Measurements from ENCODE around the gene UBTD1.
"Not testable (repeated sequence)": the region's sequence is repeated elsewhere in the genome, so short reads cannot be mapped to it uniquely, and the experiment has no call there.

The UBTD1 gene

DNA sequence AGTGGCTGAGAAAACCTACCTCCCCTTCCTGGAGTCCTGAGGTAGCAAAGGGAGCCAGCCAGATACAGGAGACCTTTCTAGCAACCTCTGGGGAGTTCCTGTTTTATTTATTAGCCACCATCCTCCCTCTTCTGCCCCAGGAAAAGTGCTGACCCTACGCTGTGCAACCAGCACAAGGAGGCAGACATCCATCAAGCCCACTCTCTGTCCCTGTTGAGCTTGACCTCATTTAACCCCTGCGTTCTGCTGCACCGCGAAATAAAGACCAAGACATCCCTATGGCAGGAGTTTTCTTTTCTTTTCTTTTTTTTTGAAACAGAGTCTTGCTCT is 48.5 kb downstream of the UBTD1 start:
- H3K36me3 Mint-ChIP-seq (ENCODE audit: low read depth): no peaks in the 10 kb centered on the region
- H3K9me3 Mint-ChIP-seq: no peaks in the 10 kb centered on the region
- peaks cover 5% of the 10 kb centered on the region for H3K27me3 Mint-ChIP-seq (ENCODE audit: low read depth)
- H3K4me1 Mint-ChIP-seq (ENCODE audit: low read depth): peaks cover 10% of the 10 kb centered on the region
- no peak overlapping the region for H3K4me3 Mint-ChIP-seq
- H3K27ac Mint-ChIP-seq: no peak overlapping the region

DNA sequence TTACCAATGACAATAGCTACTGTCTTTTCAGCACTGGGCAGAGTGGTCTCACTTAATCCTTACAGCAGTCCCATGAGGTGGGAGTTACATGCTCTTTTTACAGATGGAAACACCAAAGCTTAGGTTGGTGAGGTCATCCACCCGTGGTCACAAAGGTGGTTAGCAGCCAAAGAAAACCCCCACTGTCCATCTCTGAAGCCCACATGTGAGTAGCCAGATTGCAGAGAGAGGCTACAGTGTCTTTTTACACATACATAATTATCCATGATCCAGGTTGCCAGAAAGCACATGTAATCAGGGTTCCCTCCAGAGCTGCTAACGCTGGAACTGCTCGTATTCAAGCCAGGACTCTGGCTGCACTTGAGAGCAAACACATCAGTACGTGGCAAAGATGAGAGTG is 49.2 kb downstream of the UBTD1 start:
- H3K4me1 Mint-ChIP-seq (ENCODE audit: low read depth): peaks cover 7% of the 10 kb centered on the region
- peaks cover 5% of the 10 kb centered on the region for H3K27me3 Mint-ChIP-seq (ENCODE audit: low read depth)
- H3K27ac Mint-ChIP-seq: no peak overlapping the region
- H3K36me3 Mint-ChIP-seq (ENCODE audit: low read depth): no peaks in the 10 kb centered on the region
- H3K4me3 Mint-ChIP-seq: no peak overlapping the region
- no peaks in the 10 kb centered on the region for H3K9me3 Mint-ChIP-seq

DNA sequence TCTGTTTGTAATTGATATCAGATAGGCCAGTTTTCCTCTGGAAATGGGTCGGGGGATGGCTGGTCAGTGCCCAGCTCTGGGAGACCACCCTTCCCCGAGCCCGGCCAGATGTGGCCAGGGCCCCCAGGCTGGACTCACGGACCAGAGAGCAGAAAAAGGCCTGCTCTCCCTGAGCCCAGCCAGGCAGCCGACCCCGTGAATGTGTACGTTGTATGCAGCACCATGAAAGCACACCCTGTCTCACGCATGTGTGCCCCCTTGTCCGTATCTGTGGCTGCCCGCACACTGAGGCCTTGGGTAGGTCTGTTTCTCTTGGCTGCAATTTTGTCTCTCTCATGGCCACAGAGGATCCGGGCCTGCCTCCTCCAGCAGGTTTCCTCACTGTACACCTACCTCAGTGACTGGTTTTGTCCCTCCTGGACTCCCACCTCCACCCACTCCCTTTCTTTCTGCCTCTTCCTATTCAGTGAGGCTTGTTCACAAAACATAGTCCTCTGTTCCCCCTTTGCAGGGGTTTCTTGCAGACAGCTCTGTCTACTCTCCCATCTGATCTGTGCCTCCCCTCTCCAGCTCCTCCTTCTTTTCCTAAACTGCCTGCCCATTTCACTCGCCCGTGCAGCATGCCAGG is 50.2 kb downstream of the UBTD1 start:
- no peak overlapping the region for H3K27ac Mint-ChIP-seq
- H3K4me3 Mint-ChIP-seq: no peak overlapping the region
- H3K9me3 Mint-ChIP-seq: no peaks in the 10 kb centered on the region
- no peaks in the 10 kb centered on the region for H3K36me3 Mint-ChIP-seq (ENCODE audit: low read depth)
- H3K4me1 Mint-ChIP-seq (ENCODE audit: low read depth): peaks cover 2% of the 10 kb centered on the region
- peaks cover 5% of the 10 kb centered on the region for H3K27me3 Mint-ChIP-seq (ENCODE audit: low read depth)

DNA sequence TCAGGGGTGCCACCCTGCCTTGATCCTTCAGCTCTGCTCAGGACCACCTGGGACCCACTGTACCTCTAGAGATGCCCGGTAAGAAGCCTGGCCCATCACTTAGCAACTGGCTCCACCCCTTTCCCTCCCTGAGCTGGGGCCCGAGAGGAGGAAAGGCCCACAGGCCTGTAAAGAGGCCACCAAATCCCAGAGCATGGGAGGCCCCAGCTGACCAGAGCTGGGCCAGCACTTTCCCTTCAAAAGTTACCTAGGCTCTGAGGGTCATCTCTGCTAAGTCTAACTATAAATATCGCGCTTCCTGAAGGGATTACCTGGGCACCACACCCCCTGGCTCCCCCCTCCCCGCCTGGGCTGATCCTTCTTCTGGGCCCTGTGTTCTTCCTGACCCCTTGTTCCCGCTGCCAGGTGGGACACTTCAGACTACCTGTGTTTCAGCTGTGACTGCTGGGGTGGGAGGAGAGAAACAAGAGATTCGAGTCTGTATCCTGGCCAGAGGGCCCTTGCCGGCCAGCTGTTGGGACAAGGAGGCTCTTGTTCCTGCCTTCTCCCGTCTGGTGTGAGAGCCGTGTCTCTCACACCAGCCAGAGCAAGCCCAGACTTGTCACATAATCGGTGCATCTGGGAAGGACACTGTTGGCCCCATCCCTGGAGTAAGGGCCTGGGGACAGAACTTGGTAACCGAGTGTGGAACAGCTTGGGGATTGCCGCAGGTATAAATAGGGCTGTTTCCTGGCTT is 51.0 kb downstream of the UBTD1 start:
- Mint-ChIP-seq H3K36me3 (ENCODE audit: low read depth) (no peaks in the 10 kb centered on the region), H3K4me3 (no peak overlapping the region), H3K27ac (no peak overlapping the region), H3K9me3 (no peaks in the 10 kb centered on the region), H3K27me3 (ENCODE audit: low read depth) (peaks cover 5% of the 10 kb centered on the region), H3K4me1 (ENCODE audit: low read depth) (peaks cover 2% of the 10 kb centered on the region)

DNA sequence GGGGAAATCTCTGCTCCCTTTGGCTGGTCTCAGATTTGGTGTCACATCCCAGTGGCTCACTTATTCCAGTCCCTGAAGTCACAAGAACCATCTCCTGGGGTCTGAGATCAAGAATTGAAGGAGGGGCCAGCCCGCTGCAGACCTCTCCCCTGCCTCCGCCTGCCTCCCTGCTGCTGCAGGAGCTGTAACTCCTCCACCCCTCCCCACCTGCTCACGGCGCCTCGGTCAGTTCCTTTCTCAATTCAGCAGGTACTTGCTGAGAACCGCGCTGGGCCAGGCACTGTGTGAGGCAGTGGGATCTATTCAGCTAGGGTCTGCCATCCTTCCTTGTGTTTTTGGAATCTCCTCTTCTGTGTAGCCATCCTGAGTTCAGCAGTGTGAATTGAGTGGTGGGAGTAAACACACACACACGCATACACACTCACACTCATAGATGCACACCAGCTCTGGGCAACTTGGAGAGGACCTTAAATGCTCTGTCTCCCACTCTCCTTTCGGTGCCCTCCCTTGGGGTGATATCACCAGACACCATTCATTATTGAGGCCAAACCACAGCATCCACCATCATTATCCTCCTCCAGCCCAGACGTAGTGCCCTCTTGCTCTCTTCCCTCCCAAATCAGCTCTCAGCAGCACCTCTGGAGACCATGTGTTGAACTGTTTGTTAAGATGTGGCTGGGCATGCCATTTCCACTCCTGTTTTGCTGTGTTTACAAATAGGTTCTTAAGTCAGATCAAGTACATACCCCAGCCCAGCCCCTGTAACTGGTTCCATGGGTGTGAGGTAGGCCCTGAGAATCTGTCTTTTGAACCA is 51.8 kb downstream of the UBTD1 start:
- peaks cover 8% of the 10 kb centered on the region for H3K27me3 Mint-ChIP-seq (ENCODE audit: low read depth)
- H3K27ac Mint-ChIP-seq: no peak overlapping the region

DNA sequence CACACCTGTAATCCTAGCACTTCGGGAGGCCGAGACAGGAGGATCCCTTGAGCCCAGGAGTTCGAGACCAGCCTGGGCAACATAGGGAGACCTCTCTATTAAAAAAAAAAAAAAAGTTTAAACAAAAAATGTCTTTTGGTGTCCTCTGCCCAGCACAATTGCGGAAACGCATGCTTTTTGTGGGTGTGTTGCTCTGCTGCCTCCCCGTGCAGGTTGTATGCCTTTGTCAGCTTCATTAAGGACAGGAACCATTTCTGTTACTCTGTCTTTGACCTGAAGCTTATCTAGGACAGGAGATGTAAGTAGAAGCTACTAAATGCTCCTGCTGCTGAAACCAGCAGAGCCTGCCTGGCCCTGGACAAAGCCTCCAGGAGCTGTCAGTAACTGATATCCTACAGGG is 52.5 kb downstream of the UBTD1 start:
- Mint-ChIP-seq H3K27ac (no peak overlapping the region), H3K27me3 (ENCODE audit: low read depth) (peaks cover 12% of the 10 kb centered on the region), H3K4me3 (no peak overlapping the region), H3K4me1 (ENCODE audit: low read depth) (peaks cover 2% of the 10 kb centered on the region), H3K36me3 (ENCODE audit: low read depth) (no peaks in the 10 kb centered on the region), H3K9me3 (peaks cover 7% of the 10 kb centered on the region)

More for the DNA sequence above, 51.8 kb downstream of the UBTD1 start:
- H3K36me3 Mint-ChIP-seq (ENCODE audit: low read depth): no peaks in the 10 kb centered on the region
- H3K4me3 Mint-ChIP-seq: no peak overlapping the region
- peaks cover 2% of the 10 kb centered on the region for H3K4me1 Mint-ChIP-seq (ENCODE audit: low read depth)
- peaks cover 3% of the 10 kb centered on the region for H3K9me3 Mint-ChIP-seq

DNA sequence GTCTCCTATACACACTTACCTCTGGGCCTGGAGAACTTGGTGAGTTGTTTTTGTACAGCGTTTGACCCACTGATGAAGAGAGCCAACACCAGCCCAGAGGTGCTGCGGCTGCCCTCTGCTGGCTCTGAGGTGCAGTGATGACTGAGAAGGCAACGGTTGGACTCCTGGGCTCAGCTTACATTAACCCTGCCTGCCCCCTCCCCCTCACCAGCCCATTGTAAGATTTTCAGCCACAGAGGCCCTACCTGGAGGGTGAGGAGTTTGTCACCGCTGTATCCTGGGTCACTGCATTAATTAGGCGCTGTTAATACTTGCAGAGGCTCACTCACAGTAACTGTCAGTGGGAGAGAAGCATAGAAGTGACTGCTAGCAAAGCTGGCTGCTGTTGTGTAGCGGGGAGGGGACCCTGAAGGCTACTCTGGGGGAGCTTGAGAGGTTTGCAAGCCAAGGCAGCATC is 54.9 kb downstream of the UBTD1 start:
- H3K27ac Mint-ChIP-seq: no peak overlapping the region
- no peak overlapping the region for H3K4me3 Mint-ChIP-seq
- H3K4me1 Mint-ChIP-seq (ENCODE audit: low read depth): peaks cover 2% of the 10 kb centered on the region
- no peaks in the 10 kb centered on the region for H3K36me3 Mint-ChIP-seq (ENCODE audit: low read depth)
- peaks cover 7% of the 10 kb centered on the region for H3K9me3 Mint-ChIP-seq
- H3K27me3 Mint-ChIP-seq (ENCODE audit: low read depth): peaks cover 11% of the 10 kb centered on the region

DNA sequence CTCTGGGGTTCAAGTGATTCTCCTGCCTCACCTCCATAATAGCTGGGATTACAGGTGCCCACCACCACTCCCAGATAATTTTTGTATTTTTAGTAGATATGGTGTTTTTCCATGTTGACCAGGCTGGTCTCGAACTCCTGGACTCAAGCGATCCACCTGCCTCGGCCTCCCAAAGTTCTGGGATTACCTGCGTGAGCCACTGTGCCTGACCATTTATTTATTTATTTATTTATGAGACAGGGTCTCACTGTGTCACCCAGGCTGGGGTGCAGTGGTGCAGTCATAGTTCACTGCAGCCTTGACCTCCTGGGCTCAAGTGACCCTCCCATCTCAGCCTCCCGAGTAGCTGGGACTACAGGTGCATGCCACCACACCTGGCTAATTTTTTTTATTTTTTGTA is 55.6 kb downstream of the UBTD1 start:
- not testable (repeated sequence) for H3K4me3 Mint-ChIP-seq; H3K4me1 Mint-ChIP-seq (ENCODE audit: low read depth); H3K9me3 Mint-ChIP-seq; H3K36me3 Mint-ChIP-seq (ENCODE audit: low read depth); H3K27ac Mint-ChIP-seq
- peaks cover 11% of the 10 kb centered on the region for H3K27me3 Mint-ChIP-seq (ENCODE audit: low read depth)

DNA sequence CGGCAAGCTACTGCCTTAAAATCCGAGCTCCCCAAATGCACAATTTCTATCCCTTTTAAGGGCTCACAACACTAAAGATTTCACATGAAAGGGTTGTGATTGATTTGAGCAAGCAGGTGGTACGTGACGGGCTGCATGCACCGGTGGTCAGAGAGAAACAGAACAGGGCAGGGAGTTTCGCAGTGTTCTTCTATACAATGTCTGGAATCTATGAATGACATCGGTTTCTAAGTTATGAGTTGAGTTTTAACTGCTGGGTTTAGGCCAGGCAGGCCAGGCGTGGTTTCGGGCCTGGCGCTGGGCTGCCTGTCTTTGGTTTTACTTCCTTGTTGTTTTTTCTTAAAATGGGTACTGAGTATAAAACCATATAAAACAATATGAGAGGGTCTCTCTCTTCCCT is 56.8 kb downstream of the UBTD1 start:
- H3K4me3 Mint-ChIP-seq; H3K27ac Mint-ChIP-seq; H3K36me3 Mint-ChIP-seq (ENCODE audit: low read depth); H3K4me1 Mint-ChIP-seq (ENCODE audit: low read depth); H3K9me3 Mint-ChIP-seq: not testable (repeated sequence)
- peaks cover 11% of the 10 kb centered on the region for H3K27me3 Mint-ChIP-seq (ENCODE audit: low read depth)

DNA sequence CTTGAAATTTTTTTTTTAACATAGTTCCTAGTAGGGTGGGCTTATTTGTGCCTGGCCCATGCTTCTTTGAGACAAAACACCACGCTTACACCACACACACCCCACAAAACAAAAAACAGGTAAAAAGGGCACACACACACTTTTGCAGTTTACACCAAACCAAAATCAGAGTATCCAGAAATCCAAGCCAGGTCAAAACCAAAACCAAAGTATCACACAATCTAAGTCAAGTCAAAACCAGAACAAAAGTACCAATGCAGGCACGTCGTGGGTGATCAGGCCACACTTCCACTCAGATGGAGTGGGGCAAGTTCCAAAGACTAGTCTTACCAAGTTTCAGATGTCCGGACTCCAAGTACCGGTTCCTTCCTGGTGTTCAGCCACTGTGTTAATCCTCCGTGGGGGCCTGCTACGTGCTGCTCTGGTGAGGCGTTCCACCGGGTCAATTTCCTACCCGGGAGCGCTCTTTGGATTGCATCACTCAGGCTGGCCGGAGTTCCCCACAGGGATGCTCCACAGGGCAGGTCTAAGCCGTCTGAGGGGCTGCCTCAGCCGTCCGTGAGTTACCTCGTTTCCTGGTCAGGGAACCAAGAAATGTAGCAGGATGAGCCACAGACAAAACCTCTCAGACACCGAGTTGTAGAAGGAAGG is 62.1 kb downstream of the UBTD1 start:
- H3K27ac Mint-ChIP-seq; H3K4me1 Mint-ChIP-seq (ENCODE audit: low read depth); H3K9me3 Mint-ChIP-seq; H3K4me3 Mint-ChIP-seq; H3K36me3 Mint-ChIP-seq (ENCODE audit: low read depth): not testable (repeated sequence)
- H3K27me3 Mint-ChIP-seq (ENCODE audit: low read depth): peaks cover 11% of the 10 kb centered on the region

DNA sequence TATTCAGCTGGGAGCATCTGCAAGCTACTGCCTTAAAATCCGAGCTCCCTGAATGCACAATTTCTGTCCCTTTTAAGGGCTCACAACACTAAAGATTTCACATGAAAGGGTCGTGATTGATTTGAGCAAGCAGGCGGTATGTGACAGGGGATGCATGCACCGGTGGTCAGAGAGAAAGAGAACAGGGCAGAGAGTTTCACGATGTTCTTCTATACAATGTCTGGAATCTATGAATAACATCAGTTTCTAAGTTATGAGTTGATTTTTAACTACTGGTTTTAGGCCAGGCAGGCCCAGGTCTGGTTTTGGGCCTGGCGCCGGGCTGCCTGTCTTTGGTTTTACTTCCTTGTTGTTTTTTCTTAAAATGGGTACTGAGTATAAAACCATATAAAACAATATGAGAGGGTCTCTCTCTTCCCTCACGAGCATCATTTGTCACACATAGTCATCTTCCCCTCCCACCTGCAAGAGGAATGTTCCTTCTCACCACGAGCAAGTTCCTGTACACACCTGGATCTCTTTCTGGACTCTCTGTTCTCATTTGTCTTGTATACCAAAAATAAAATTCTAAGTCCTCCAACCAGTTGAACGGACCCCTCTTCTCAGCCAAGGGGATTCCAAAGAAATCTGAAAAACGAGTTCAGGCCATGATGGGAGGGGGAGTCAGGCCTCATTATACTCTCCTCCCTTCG is 62.8 kb downstream of the UBTD1 start:
- H3K9me3 Mint-ChIP-seq; H3K27me3 Mint-ChIP-seq (ENCODE audit: low read depth); H3K4me3 Mint-ChIP-seq; H3K27ac Mint-ChIP-seq; H3K4me1 Mint-ChIP-seq (ENCODE audit: low read depth); H3K36me3 Mint-ChIP-seq (ENCODE audit: low read depth): not testable (repeated sequence)

DNA sequence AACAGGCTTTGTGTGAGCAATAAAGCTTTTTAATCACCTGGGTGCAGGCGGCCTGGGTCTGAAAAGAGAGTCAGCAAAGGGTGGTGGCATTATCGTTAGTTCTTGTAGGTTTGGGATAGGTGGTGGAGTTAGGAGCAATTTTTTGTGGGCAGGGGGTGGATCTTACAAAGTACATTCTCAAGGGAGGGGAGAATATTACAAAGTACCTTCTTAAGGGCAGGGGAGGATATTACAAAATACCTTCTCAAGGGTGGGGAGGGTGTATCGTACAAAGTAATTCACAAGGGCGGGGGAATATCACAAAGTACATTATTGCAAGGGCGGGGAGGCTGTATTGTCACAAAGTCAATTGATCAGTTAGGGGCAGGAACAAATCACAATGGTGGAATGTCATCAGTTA is 63.6 kb downstream of the UBTD1 start:
- not testable (repeated sequence) for H3K9me3 Mint-ChIP-seq; H3K36me3 Mint-ChIP-seq (ENCODE audit: low read depth); H3K27me3 Mint-ChIP-seq (ENCODE audit: low read depth); H3K4me3 Mint-ChIP-seq; H3K4me1 Mint-ChIP-seq (ENCODE audit: low read depth); H3K27ac Mint-ChIP-seq

DNA sequence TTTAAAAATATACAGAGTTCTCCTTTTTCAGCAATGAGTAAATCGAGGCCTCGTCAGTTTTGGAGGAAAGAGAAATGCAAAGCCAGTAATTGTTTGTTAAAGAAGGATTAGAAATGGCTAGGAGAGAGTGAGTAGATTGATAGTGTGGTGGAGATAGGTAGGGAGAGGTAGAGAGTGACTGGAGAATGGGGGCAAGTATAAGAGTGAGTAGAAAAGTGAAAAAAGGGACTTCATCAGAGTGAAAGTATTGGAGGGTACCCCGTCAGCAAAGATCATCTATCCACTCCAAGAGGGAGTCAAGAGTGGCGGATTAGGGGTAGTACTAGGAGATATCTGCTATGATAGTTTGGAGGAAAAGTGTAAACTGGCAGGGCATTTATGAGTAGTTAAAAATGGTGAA is 64.6 kb downstream of the UBTD1 start:
- Mint-ChIP-seq H3K9me3 (no peaks in the 10 kb centered on the region), H3K27ac (no peak overlapping the region), H3K27me3 (ENCODE audit: low read depth) (peaks cover 6% of the 10 kb centered on the region), H3K36me3 (ENCODE audit: low read depth) (no peaks in the 10 kb centered on the region), H3K4me1 (ENCODE audit: low read depth) (peaks cover 8% of the 10 kb centered on the region), H3K4me3 (no peak overlapping the region)

DNA sequence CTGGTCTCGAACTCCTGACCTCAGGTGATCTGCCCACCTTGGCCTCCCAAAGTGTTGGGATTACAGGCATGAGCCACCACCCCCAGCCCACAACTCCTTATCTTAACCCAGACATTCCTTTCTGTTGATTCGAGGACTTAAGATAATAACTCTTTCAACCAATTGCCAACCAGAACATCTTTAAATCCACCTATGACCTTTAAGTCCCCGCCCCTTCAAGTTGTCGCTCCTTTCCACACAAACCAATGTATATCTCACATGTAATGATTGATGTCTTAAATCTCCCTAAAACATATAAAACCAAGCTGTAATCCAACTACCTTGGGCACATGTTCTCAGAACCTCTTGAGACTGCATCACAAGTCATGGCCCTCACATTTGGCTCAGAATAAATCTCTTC is 66.1 kb downstream of the UBTD1 start:
- H3K4me1 Mint-ChIP-seq (ENCODE audit: low read depth): peaks cover 8% of the 10 kb centered on the region
- no peak overlapping the region for H3K4me3 Mint-ChIP-seq
- peaks cover 6% of the 10 kb centered on the region for H3K27me3 Mint-ChIP-seq (ENCODE audit: low read depth)
- H3K36me3 Mint-ChIP-seq (ENCODE audit: low read depth): no peaks in the 10 kb centered on the region
- no peaks in the 10 kb centered on the region for H3K9me3 Mint-ChIP-seq
- no peak overlapping the region for H3K27ac Mint-ChIP-seq
